Measurements from ENCODE around the gene OR8I2. TPM values are rescaled to one million over a fixed set of nuclear protein-coding genes. Genes with fewer than 3 reads are reported as not detected.

OR8I2 gene
- total and polyA plus RNA-seq, 9 of the 15 experiments (the other 6 are each of a cell fraction or from before 2014, with no cell fraction given): not detected

DNA sequence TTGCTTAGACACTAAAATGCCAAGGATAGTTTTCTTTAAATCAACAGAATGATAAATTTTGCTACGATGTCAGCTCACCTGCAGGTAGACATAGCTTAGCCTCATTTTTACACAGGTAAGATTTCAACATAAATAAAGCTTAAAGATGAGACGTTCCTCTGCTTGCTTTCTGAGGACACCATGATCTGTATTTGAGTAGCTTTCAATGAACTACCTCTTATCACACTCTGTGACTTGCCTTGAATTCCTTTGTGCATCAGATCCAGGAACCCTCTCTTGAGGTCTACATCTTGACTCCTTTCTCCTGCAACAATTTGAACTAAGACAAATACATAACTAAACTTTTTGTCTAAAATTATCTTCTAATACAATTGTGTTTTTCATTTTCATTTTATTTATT, 26.1 kb upstream of the OR8I2 start:
- in situ Hi-C loops (cut with MboI): no loop called here
- Histone ChIP-seq H3K36me3 (ENCODE audit: control insufficient read depth, insufficient read depth, low read length) (no peaks in the 10 kb centered on the region), H4K20me1 (replicated peaks; ENCODE audit: control insufficient read depth, insufficient read depth, low read length) (no peaks in the 10 kb centered on the region), H3K4me1 (replicated peaks in 1 of 2; ENCODE audit: control insufficient read depth in 2 of 2, insufficient read depth in 2 of 2, low read length in 2 of 2) (no peaks in the 10 kb centered on the region), H3K27ac (ENCODE audit: extremely low read depth, low read depth, low read length) (no peak overlapping the region), H3K79me2 (ENCODE audit: control insufficient read depth, insufficient read depth, low read length) (no peaks in the 10 kb centered on the region), H3K9me3 (replicated peaks; ENCODE audit: control insufficient read depth, insufficient read depth, low read depth, low read length) (no peaks in the 10 kb centered on the region), H3K9me1 (ENCODE audit: control insufficient read depth, insufficient read depth, low read length) (no peaks in the 10 kb centered on the region), H2AFZ (ENCODE audit: low read depth, low read length) (no peak overlapping the region), H3K4me3 (no peak overlapping the region), H3K4me2 (ENCODE audit: insufficient read depth, low read length) (no peak overlapping the region), H3K9ac (ENCODE audit: insufficient read depth in 1 of 2, low read depth in 2 of 2, low read length in 2 of 2) (no peak overlapping the region), H3K27me3 (ENCODE audit: control insufficient read depth in 2 of 2, insufficient read depth in 2 of 2, low read length in 2 of 2) (no peaks in the 10 kb centered on the region)
- TF ChIP-seq ZNF146 (CRISPR knock-in tag; IDR thresholded peaks at IDR 0.05; ENCODE audit: unreplicated experiment) (no peak), GTF2A2 (tag; IDR thresholded peaks at IDR 0.05) (no peak), ZNF140 (CRISPR knock-in tag; IDR thresholded peaks at IDR 0.05) (no peak), MIER1 (IDR thresholded peaks at IDR 0.05; ENCODE audit: low read depth) (no peak), SRF (CRISPR knock-in tag; IDR thresholded peaks at IDR 0.05) (no peak), TEAD4 (IDR thresholded peaks at IDR 0.05; ENCODE audit: low read length) (no peak), TEAD4 (CRISPR knock-in tag; IDR thresholded peaks at IDR 0.05; ENCODE audit: borderline replicate concordance) (no peak), CHD7 (IDR thresholded peaks at IDR 0.05; ENCODE audit: low read depth, low read length) (no peak), KAT7 (CRISPR knock-in tag; IDR thresholded peaks at IDR 0.05; ENCODE audit: borderline replicate concordance) (no peak), TAF7 (tag; IDR thresholded peaks at IDR 0.05) (no peak), SMC3 (conservative IDR thresholded peaks at IDR 0.05; ENCODE audit: insufficient read depth, low read depth, low read length) (no peak)
- BruUV-seq (replicated peaks): no TSS peak
- POLR2A ChIA-PET: no interaction called here
- FAIRE-seq: no peak
- no peak for ATAC-seq
- CTCF ChIA-PET (ENCODE audit: low intra/inter-chr PET ratio): no interaction called here
- no peak for DNase-seq (ENCODE audit: extremely low read depth in 1 of 4, low spot score in 3 of 4)
- intact Hi-C loops (cut with micrococcal nuclease): no loop called here
- WGBS (ENCODE audit: insufficient coverage, low coverage, missing lambda C conversion rate): 0% methylated on average over 2 of the region's 2 CpGs
